HepG2 (cell line): Measurements from ENCODE around the gene BAZ2A. TPM values are rescaled to one million over a fixed set of nuclear protein-coding genes. Genes with fewer than 3 reads are reported as not detected.

Experiments
- ATAC-seq: fragments of 200-7000 bp; cut with Tn5 transposase; 3 replicates; pipeline ENCODE4 v1.9.1; 2020; ENCODE audit warnings: mild to moderate bottlenecking, moderate library complexity
- BruUV-seq: library from RNA; stranded (reverse); fragments of 400-500 nt; replicated peaks from 2 replicates; lab custom pipeline; 2021; lab: Mats Ljungman, UMichigan
- CTCF ChIA-PET: fragments of 300-600 bp; formaldehyde crosslinking; extraction: SDS; loops from one replicate; lab custom pipeline; 2021; ENCODE audit warnings: low total read pairs, inconsistent platforms, low intra/inter-chr PET ratio; lab: Yijun Ruan, JAX
- POLR2A ChIA-PET: fragments of 350-600 bp; sonication (Branson Sonifier 250); formaldehyde crosslinking; loops from one replicate; lab custom pipeline; 2020; ENCODE audit warnings: antibody characterized with exemption, inconsistent platforms; lab: Yijun Ruan, JAX
- DNase-seq: peaks from one replicate; pipeline ENCODE4 v3.0.0-alpha.2; 2015; ENCODE audit warnings: low spot score
- FAIRE-seq: peaks from 3 replicates; lab custom pipeline; 2011; peaks lifted over from hg19 to GRCh38; lab: Jason Lieb, UNC
- H2AFZ ChIP-seq: one replicate; pipeline ENCODE4 v1.6.1; 2011; ENCODE audit warnings: low read length, inconsistent platforms
- H3K27ac ChIP-seq: fragments of 300-600 bp; 3 replicates; pipeline ENCODE4 v1.8.0; 2011; ENCODE audit warnings: mixed run types, mild to moderate bottlenecking, mixed read lengths, low read length, inconsistent platforms; ENCODE audit not compliant: insufficient read depth; ENCODE audit errors: extremely low read length
- H3K27me3 ChIP-seq, 2 experiments: fragments of 200-600 bp in 1 of 2; 2 replicates in 1 of 2; 3 replicates in 1 of 2; pipeline versions ENCODE4 v1.6.0 to v1.8.0; 2011; ENCODE audit warnings: low read length in 2 of 2, mild to moderate bottlenecking in 2 of 2, moderate library complexity in 2 of 2, inconsistent platforms in 1 of 2; ENCODE audit not compliant: insufficient read depth in 2 of 2, control insufficient read depth in 1 of 2
- H3K36me3 ChIP-seq, 2 experiments: fragments of 200-600 bp in 1 of 2; replicated peaks in 1 of 2; 2 replicates in 1 of 2; 3 replicates in 1 of 2; pipeline versions ENCODE4 v1.5.1 to v1.8.0; 2011; ENCODE audit warnings: low read length in 2 of 2, inconsistent platforms in 1 of 2; ENCODE audit not compliant: insufficient read depth in 2 of 2, control insufficient read depth in 1 of 2
- H3K4me1 ChIP-seq: 2 replicates; pipeline ENCODE4 v1.5.1; 2012; ENCODE audit warnings: low read length, inconsistent platforms; ENCODE audit not compliant: insufficient read depth
- H3K4me2 ChIP-seq: 2 replicates; pipeline ENCODE4 v1.6.0; 2011; ENCODE audit warnings: low read depth, low read length, inconsistent platforms
- H3K4me3 ChIP-seq, 3 experiments: fragments of 200-600 bp in 1 of 3; sonication (generic), shearing (Covaris generic) in 1 of 3; replicated peaks in 1 of 3; 2 replicates each; pipeline ENCODE4 v1.5.1; 2011 to 2016; ENCODE audit warnings: low read length in 3 of 3, inconsistent platforms in 2 of 3, low read depth in 2 of 3, mild to moderate bottlenecking in 2 of 3, control low read depth in 1 of 3, mixed read lengths in 1 of 3; ENCODE audit not compliant: insufficient read depth in 1 of 3
- H3K79me2 ChIP-seq: one replicate; pipeline ENCODE4 v1.6.1; 2011; ENCODE audit warnings: low read length, inconsistent platforms; ENCODE audit not compliant: insufficient read depth
- H3K9ac ChIP-seq: 2 replicates; pipeline ENCODE4 v1.6.0; 2011; ENCODE audit warnings: mild to moderate bottlenecking, low read depth, low read length, inconsistent platforms; ENCODE audit not compliant: insufficient read depth
- H3K9me3 ChIP-seq: 2 replicates; pipeline ENCODE4 v1.5.1; 2012; ENCODE audit warnings: mild to moderate bottlenecking, low read length
- H4K20me1 ChIP-seq: 2 replicates; pipeline ENCODE4 v1.6.0; 2011; ENCODE audit warnings: inconsistent platforms, mild to moderate bottlenecking, low read length, moderate library complexity; ENCODE audit not compliant: insufficient read depth
- CEBPG ChIP-seq: IDR thresholded peaks from 2 replicates; pipeline ENCODE4 v1.6.1; 2016
- DNMT3B ChIP-seq: conservative IDR thresholded peaks from 2 replicates; pipeline ENCODE4 v1.6.1; 2016; ENCODE audit warnings: missing biosample characterization, control low read depth
- MAFG ChIP-seq: sonication (generic); formaldehyde crosslinking; IDR thresholded peaks from 2 replicates; pipeline ENCODE4 v1.5.1; 2020; ENCODE audit warnings: mild to moderate bottlenecking, missing genetic modification reagents
- MATR3 ChIP-seq: sonication (generic); formaldehyde crosslinking; IDR thresholded peaks from 2 replicates; pipeline ENCODE4 v1.4.0; 2020; ENCODE audit warnings: missing genetic modification reagents
- NR1H2 ChIP-seq: sonication (generic); formaldehyde crosslinking; IDR thresholded peaks from 2 replicates; pipeline ENCODE4 v1.8.1; 2022; ENCODE audit warnings: low read depth, missing genetic modification reagents, borderline replicate concordance
- SP5 ChIP-seq: IDR thresholded peaks from 2 replicates; pipeline ENCODE4 v1.6.1; 2016; ENCODE audit warnings: low read depth, borderline replicate concordance
- TGIF2 ChIP-seq: IDR thresholded peaks from 2 replicates; pipeline ENCODE4 v1.6.1; 2016; ENCODE audit warnings: control low read depth, missing compliant biosample characterization
- ZBTB38 ChIP-seq: sonication (generic); formaldehyde crosslinking; IDR thresholded peaks from 2 replicates; pipeline ENCODE4 v1.5.1; 2020; ENCODE audit warnings: mild to moderate bottlenecking, missing genetic modification reagents
- ZNF460 ChIP-seq: sonication (generic); formaldehyde crosslinking; IDR thresholded peaks from 2 replicates; pipeline ENCODE4 v1.5.1; 2020; ENCODE audit warnings: missing genetic modification reagents, mild to moderate bottlenecking, borderline replicate concordance
- ZNF776 ChIP-seq: sonication (generic); formaldehyde crosslinking; IDR thresholded peaks from 2 replicates; pipeline ENCODE4 v1.4.0; 2020; ENCODE audit warnings: mild to moderate bottlenecking, missing genetic modification reagents
- WGBS: methylation state at CpG from one replicate; pipeline ENCODE4 v1.1.6; 2017; ENCODE audit warnings: low lambda C conversion rate; 5-methylcytosine and 5-hydroxymethylcytosine counted together
- in situ Hi-C: cut with HindIII; loops from 2 replicates; pipeline ENCODE4 v1.10.0; 2017; ENCODE audit warnings: low pct_unique_long_range_greater_than_20kb; ENCODE audit not compliant: extremely low pct_ligation_motif_present
- intact Hi-C: fragments of 100-400 bp; cut with micrococcal nuclease; formaldehyde crosslinking; loops from one replicate; pipeline ENCODE4 v1.10.0; 2022; ENCODE audit not compliant: unreplicated experiment
- polyA plus RNA-seq, 8 experiments: library from polyadenylated mRNA; depleted of rRNA in 3 of 8; stranded (reverse) in 7 of 8; unstranded in 1 of 8; fragments of >200 nt; fragmentation: Illumina TruSeq in 4 of 8; extraction: Trizol in 4 of 8; gene quantifications; 2 replicates each; pipeline versions ENCODE4 v1.2.1 to v1.2.3, GENCODE V29; 2011 to 2016; ENCODE audit warnings: low read depth in 4 of 8, missing spikeins in 1 of 8, mixed read lengths in 1 of 8; ENCODE audit not compliant: insufficient read depth in 1 of 8
- total RNA-seq, 5 experiments: library from RNA; depleted of rRNA; stranded (reverse); fragments of >200 nt; fragmentation: Illumina TruSeq; extraction: Trizol; gene quantifications; 2 replicates each; pipeline ENCODE4 v1.2.3, GENCODE V29; 2016; ENCODE audit warnings: low read depth in 1 of 5
- TF ChIP-seq, protein P1 (sequence below): sonication (generic); formaldehyde crosslinking; conservative IDR thresholded peaks from 2 replicates; pipeline ENCODE4 v1.8.0; 2022; ENCODE audit warnings: mild to moderate bottlenecking, moderate library complexity, missing genetic modification reagents
- TF ChIP-seq, protein P2 (sequence below): IDR thresholded peaks from 2 replicates; pipeline ENCODE4 v1.6.1; 2016
- TF ChIP-seq, protein P3 (sequence below): sonication (generic); formaldehyde crosslinking; conservative IDR thresholded peaks from 2 replicates; pipeline ENCODE4 v1.4.0; 2020; ENCODE audit warnings: missing genetic modification reagents
- TF ChIP-seq, protein P4 (sequence below): sonication (generic); formaldehyde crosslinking; IDR thresholded peaks from 2 replicates; pipeline ENCODE4 v1.4.0; 2020; ENCODE audit warnings: mild to moderate bottlenecking, missing genetic modification reagents
- TF ChIP-seq, protein P5 (sequence below): sonication (generic); formaldehyde crosslinking; IDR thresholded peaks from 2 replicates; pipeline ENCODE4 v1.4.0; 2020; ENCODE audit warnings: missing genetic modification reagents

Gene BAZ2A
- total and polyA plus RNA-seq, 2 of the 13 experiments (the other 11 are each of a cell fraction or from before 2014, with no cell fraction given), result 21.8 to 73.5 TPM

DNA sequence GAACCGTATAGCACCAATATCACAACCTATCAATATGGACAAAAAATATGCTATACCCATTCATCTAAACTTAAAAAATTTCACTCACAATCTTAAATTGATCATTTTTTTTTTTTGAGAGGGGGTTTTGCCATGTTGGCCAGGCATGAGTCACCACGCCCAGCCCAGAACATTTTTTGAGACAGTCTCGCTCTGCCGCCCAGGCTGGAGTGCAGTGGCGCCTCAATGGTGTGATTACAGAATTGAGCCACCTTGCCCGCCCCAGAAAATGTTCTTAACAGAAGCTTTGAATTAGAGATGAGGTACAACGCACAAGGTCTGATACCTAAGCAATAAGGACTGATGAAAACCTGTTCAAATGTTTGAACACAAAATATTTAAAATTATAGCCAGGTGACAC lies 31.4 kb upstream of the BAZ2A start (continued):
- TF ChIP-seq, protein P1, sequence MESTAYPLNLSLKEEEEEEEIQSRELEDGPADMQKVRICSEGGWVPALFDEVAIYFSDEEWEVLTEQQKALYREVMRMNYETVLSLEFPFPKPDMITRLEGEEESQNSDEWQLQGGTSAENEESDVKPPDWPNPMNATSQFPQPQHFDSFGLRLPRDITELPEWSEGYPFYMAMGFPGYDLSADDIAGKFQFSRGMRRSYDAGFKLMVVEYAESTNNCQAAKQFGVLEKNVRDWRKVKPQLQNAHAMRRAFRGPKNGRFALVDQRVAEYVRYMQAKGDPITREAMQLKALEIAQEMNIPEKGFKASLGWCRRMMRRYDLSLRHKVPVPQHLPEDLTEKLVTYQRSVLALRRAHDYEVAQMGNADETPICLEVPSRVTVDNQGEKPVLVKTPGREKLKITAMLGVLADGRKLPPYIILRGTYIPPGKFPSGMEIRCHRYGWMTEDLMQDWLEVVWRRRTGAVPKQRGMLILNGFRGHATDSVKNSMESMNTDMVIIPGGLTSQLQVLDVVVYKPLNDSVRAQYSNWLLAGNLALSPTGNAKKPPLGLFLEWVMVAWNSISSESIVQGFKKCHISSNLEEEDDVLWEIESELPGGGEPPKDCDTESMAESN, result no peak
- no peak for TF ChIP-seq NR1H2 (CRISPR knock-in tag)
- TF ChIP-seq, protein P2, sequence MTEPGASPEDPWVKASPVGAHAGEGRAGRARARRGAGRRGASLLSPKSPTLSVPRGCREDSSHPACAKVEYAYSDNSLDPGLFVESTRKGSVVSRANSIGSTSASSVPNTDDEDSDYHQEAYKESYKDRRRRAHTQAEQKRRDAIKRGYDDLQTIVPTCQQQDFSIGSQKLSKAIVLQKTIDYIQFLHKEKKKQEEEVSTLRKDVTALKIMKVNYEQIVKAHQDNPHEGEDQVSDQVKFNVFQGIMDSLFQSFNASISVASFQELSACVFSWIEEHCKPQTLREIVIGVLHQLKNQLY (CRISPR knock-in tag), result no peak
- no peak for TF ChIP-seq MATR3
- TF ChIP-seq, protein P3, sequence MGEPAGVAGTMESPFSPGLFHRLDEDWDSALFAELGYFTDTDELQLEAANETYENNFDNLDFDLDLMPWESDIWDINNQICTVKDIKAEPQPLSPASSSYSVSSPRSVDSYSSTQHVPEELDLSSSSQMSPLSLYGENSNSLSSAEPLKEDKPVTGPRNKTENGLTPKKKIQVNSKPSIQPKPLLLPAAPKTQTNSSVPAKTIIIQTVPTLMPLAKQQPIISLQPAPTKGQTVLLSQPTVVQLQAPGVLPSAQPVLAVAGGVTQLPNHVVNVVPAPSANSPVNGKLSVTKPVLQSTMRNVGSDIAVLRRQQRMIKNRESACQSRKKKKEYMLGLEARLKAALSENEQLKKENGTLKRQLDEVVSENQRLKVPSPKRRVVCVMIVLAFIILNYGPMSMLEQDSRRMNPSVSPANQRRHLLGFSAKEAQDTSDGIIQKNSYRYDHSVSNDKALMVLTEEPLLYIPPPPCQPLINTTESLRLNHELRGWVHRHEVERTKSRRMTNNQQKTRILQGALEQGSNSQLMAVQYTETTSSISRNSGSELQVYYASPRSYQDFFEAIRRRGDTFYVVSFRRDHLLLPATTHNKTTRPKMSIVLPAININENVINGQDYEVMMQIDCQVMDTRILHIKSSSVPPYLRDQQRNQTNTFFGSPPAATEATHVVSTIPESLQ, result no peak
- TF ChIP-seq MAFG (CRISPR knock-in tag), result no peak
- TF ChIP-seq, all 625 proteins: peak for 0

DNA sequence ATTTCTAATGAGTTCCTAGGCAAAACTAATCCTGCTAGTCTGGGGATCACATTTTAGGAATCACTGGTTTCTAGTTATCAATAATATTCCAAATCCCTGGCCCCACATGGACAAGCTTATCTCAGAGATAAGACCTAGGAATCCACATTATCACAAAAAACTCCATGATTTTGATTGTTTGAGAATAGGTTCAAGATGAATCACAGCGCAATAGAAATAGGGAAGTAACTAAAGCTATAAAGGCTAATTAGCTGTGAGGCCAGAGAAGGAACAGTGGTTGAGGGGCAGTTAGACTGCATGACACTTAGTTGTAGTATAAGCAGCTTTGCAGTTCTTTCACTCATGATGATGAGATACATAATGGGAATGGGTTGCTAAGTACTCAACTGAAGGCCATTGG lies 28.8 kb upstream of the BAZ2A start:
- Histone ChIP-seq H3K27me3 (no peaks in the 10 kb centered on the region), H3K4me2 (no peak overlapping the region), H3K36me3 (0 out of 5 replicates have a peak, but pooled peaks cover 0 to 5% of the 10 kb centered on the region in 2 experiments), H3K79me2 (no peaks in the 10 kb centered on the region), H3K4me3 (no peak overlapping the region), H2AFZ (no peak overlapping the region), H4K20me1 (no peaks in the 10 kb centered on the region), H3K27ac (no peak overlapping the region), H3K9ac (no peak overlapping the region), H3K4me1 (no peaks in the 10 kb centered on the region), H3K9me3 (no peaks in the 10 kb centered on the region)
- FAIRE-seq (no peak), ATAC-seq (peak; percentile 19; the same call in 1 of the 3 replicates), DNase-seq (no peak)
- 94% methylated on average over 1 of the region's 1 CpG for WGBS
- in situ Hi-C loops, result no loop called here
- intact Hi-C loops, result no loop called here
- no TSS peak for BruUV-seq
- CTCF ChIA-PET, result no interaction called here
- POLR2A ChIA-PET, result no interaction called here
- TF ChIP-seq ZNF460 (no peak), DNMT3B (CRISPR knock-in tag) (no peak), TGIF2 (CRISPR knock-in tag) (no peak), ZNF776 (CRISPR knock-in tag) (no peak), ZBTB38 (CRISPR knock-in tag) (no peak), CEBPG (CRISPR knock-in tag) (no peak), SP5 (no peak)
- TF ChIP-seq, protein P4, sequence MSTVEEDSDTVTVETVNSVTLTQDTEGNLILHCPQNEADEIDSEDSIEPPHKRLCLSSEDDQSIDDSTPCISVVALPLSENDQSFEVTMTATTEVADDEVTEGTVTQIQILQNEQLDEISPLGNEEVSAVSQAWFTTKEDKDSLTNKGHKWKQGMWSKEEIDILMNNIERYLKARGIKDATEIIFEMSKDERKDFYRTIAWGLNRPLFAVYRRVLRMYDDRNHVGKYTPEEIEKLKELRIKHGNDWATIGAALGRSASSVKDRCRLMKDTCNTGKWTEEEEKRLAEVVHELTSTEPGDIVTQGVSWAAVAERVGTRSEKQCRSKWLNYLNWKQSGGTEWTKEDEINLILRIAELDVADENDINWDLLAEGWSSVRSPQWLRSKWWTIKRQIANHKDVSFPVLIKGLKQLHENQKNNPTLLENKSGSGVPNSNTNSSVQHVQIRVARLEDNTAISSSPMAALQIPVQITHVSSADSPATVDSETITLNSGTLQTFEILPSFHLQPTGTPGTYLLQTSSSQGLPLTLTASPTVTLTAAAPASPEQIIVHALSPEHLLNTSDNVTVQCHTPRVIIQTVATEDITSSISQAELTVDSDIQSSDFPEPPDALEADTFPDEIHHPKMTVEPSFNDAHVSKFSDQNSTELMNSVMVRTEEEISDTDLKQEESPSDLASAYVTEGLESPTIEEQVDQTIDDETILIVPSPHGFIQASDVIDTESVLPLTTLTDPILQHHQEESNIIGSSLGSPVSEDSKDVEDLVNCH (CRISPR knock-in tag), result no peak
- TF ChIP-seq, protein P5, sequence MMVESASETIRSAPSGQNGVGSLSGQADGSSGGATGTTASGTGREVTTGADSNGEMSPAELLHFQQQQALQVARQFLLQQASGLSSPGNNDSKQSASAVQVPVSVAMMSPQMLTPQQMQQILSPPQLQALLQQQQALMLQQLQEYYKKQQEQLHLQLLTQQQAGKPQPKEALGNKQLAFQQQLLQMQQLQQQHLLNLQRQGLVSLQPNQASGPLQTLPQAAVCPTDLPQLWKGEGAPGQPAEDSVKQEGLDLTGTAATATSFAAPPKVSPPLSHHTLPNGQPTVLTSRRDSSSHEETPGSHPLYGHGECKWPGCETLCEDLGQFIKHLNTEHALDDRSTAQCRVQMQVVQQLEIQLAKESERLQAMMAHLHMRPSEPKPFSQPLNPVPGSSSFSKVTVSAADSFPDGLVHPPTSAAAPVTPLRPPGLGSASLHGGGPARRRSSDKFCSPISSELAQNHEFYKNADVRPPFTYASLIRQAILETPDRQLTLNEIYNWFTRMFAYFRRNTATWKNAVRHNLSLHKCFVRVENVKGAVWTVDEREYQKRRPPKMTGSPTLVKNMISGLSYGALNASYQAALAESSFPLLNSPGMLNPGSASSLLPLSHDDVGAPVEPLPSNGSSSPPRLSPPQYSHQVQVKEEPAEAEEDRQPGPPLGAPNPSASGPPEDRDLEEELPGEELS (CRISPR knock-in tag), result no peak
